Putamen (tissue), 1 donor: Measurements from ENCODE around the gene PMEPA1.
"Not testable (repeated sequence)": the region's sequence is repeated elsewhere in the genome, so short reads cannot be mapped to it uniquely, and the experiment has no call there.

ENCODE experiments used
- DNase-seq: peaks from one replicate; pipeline ENCODE4 v3.0.0-alpha.2; 2016; ENCODE audit warnings: low spot score

PMEPA1 gene

GRCh38 chr20:57649617-57650015 is 60.2 kb downstream of the PMEPA1 start:
- DNase-seq, result no peak

GRCh38 chr20:57648878-57649616 is 60.8 kb downstream of the PMEPA1 start:
- DNase-seq, result no peak

GRCh38 chr20:57647933-57648785 is 61.7 kb downstream of the PMEPA1 start:
- peak; percentile 78 for DNase-seq

GRCh38 chr20:57647006-57647932 is 62.5 kb downstream of the PMEPA1 start:
- no peak for DNase-seq

- no peak for DNase-seq
Measured at GRCh38 chr20:57638895-57639236, 70.9 kb downstream of the PMEPA1 start.

GRCh38 chr20:57638173-57638894 is 71.5 kb downstream of the PMEPA1 start:
- DNase-seq, result no peak

- DNase-seq, result no peak
Measured at GRCh38 chr20:57633945-57634491, 75.8 kb downstream of the PMEPA1 start.

GRCh38 chr20:57632286-57632685 is 77.5 kb downstream of the PMEPA1 start:
- DNase-seq, result no peak

- no peak for DNase-seq
Measured at GRCh38 chr20:57630061-57630460, 79.8 kb downstream of the PMEPA1 start.

- DNase-seq, result not testable (repeated sequence)
Measured at GRCh38 chr20:57629491-57629901, 80.3 kb downstream of the PMEPA1 start.

- DNase-seq, result not testable (repeated sequence)
Measured at GRCh38 chr20:57628962-57629308, 80.9 kb downstream of the PMEPA1 start.

- DNase-seq, result no peak
Measured at GRCh38 chr20:57628047-57628961, 81.5 kb downstream of the PMEPA1 start.

GRCh38 chr20:57627339-57627738 is 82.5 kb downstream of the PMEPA1 start:
- no peak for DNase-seq

GRCh38 chr20:57625978-57626377 is 83.8 kb downstream of the PMEPA1 start:
- DNase-seq, result no peak

- DNase-seq, result no peak
Measured at GRCh38 chr20:57625181-57625958, 84.4 kb downstream of the PMEPA1 start.

- no peak for DNase-seq
Measured at GRCh38 chr20:57624124-57624523, 85.7 kb downstream of the PMEPA1 start.

- DNase-seq, result peak; percentile 22
Measured at GRCh38 chr20:57622579-57623381, 87.0 kb downstream of the PMEPA1 start.

GRCh38 chr20:57622201-57622570 is 87.6 kb downstream of the PMEPA1 start:
- DNase-seq, result no peak
